ENCODE measurements around the gene ZNF438. TPM values are rescaled to one million over a fixed set of nuclear protein-coding genes. Genes with fewer than 3 reads are reported as not detected.

ZNF438 gene
- total and polyA plus RNA-seq, 2 of the 4 experiments (the other 2 are of a cell fraction) = 1.8 to 2.9 TPM

DNA sequence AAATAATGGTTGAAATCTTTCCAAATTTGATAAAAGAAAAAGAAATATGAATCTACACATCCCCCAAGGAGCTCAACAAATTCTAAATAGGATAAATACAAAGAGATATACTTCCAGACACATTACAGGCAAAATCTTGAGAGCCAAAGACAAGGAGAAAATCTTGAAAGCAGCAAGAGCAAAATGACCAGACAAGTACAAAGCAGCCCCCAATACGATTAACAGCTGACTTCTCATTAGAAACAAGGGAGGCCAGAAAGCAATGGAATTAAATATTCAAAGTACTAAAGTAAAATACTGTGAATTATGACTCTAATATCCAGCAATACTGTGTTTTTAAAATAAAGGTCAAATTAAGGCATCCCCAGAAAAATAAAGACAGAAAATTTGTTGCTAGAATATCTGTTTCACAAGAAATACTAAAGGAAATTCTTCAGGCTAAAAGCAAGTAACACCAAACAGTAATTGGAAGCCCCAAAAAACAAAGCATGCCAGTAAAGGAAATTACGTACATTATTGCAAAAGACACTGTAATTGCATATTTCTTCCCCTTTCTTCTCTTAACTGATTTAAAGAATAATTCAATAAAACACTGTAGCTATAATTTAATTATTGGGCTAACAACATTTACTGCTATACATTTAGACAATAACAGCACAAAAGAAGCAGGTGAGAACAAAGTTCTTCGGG lies 36.4 kb downstream of the ZNF438 start:
- ATAC-seq (ENCODE audit: low read depth) = no peak
- DNase-seq = no peak
- peaks cover 7 to 40% of the 10 kb centered on the region in 2 experiments for H3K79me1 ChIP-seq (ENCODE audit: low read depth in 1 of 2, low read length in 2 of 2)
- in situ Hi-C loops (cut with MboI; ENCODE audit: low sequenced_read_pairs) (no loop called here), dilution Hi-C loops (cut with HindIII; ENCODE audit: low sequenced_read_pairs, unreplicated experiment) (no loop called here), intact Hi-C loops (cut with micrococcal nuclease) (no loop called here)
- H3K27ac ChIP-seq (ENCODE audit: insufficient read depth, low read length) = no peak overlapping the region
- no peak overlapping the region for H2AK9ac ChIP-seq (replicated peaks; ENCODE audit: low read depth, low read length, poor library complexity)
- peaks cover 6% of the 10 kb centered on the region for H3K4me1 ChIP-seq (ENCODE audit: control insufficient read depth, insufficient read depth, low read length)
- no peak overlapping the region for H2BK120ac ChIP-seq (ENCODE audit: low read depth, low read length)
- H2BK15ac ChIP-seq (ENCODE audit: low read depth, low read length) = no peak overlapping the region
- WGBS, 2 experiments (ENCODE audit: extremely low coverage in 2 of 2, insufficient read length in 1 of 2) = no CpG with 5 or more reads among the region's 3 CpGs
- no peak overlapping the region for H4K91ac ChIP-seq (ENCODE audit: insufficient read depth, low read depth, low read length)
- H3K4me3 ChIP-seq (ENCODE audit: insufficient read depth, low read depth, low read length) = no peak overlapping the region
- no TSS peak for BruUV-seq (replicated peaks)
- no peak overlapping the region for H3K18ac ChIP-seq (ENCODE audit: low read depth, low read length)
- no peak overlapping the region for H3K4me2 ChIP-seq (ENCODE audit: low read depth, low read length)
- H3K36me3 ChIP-seq (ENCODE audit: control insufficient read depth, insufficient read depth, low read length) = no peaks in the 10 kb centered on the region
- H3K4ac ChIP-seq (ENCODE audit: low read depth, low read length) = no peak overlapping the region
- ChIA-PET CTCF (interaction anchor here (1.2 kb wide), 1 partner anchor 37 kb away, joined by 4 read pairs; the partner anchor contains the start of gene ZNF438), POLR2A (ENCODE audit: unreplicated experiment) (no interaction called here)
- peaks cover 3% of the 10 kb centered on the region; the same call in 1 of the 2 replicates for H3K9me1 ChIP-seq (ENCODE audit: insufficient read depth, low read length)
- no peak overlapping the region for H2BK20ac ChIP-seq (ENCODE audit: low read depth, low read length)
- no peak overlapping the region for H4K5ac ChIP-seq (ENCODE audit: low read depth, low read length)
- no peak overlapping the region for H3K56ac ChIP-seq (ENCODE audit: extremely low read depth, insufficient read depth, low read length)
- H3K9ac ChIP-seq (ENCODE audit: low read depth, low read length) = no peak overlapping the region
- no peak for TF ChIP-seq BHLHE40 (IDR thresholded peaks at IDR 0.05; ENCODE audit: low read depth, low read length)
- TF ChIP-seq, protein P1, sequence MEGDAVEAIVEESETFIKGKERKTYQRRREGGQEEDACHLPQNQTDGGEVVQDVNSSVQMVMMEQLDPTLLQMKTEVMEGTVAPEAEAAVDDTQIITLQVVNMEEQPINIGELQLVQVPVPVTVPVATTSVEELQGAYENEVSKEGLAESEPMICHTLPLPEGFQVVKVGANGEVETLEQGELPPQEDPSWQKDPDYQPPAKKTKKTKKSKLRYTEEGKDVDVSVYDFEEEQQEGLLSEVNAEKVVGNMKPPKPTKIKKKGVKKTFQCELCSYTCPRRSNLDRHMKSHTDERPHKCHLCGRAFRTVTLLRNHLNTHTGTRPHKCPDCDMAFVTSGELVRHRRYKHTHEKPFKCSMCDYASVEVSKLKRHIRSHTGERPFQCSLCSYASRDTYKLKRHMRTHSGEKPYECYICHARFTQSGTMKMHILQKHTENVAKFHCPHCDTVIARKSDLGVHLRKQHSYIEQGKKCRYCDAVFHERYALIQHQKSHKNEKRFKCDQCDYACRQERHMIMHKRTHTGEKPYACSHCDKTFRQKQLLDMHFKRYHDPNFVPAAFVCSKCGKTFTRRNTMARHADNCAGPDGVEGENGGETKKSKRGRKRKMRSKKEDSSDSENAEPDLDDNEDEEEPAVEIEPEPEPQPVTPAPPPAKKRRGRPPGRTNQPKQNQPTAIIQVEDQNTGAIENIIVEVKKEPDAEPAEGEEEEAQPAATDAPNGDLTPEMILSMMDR (conservative IDR thresholded peaks at IDR 0.05; ENCODE audit: low read depth, low read length) = no peak
- H2AFZ ChIP-seq (replicated peaks; ENCODE audit: low read length, poor library complexity) = no peak overlapping the region
- H3K9me3 ChIP-seq (ENCODE audit: control insufficient read depth, insufficient read depth, low read length) = peaks cover 4% of the 10 kb centered on the region
- H4K20me1 ChIP-seq (ENCODE audit: insufficient read depth, low read length) = no peaks in the 10 kb centered on the region
- H2BK5ac ChIP-seq (ENCODE audit: low read depth, low read length, poor library complexity, severe bottlenecking) = no peak overlapping the region
- H3K27me3 ChIP-seq (ENCODE audit: control insufficient read depth, insufficient read depth, low read length) = no peaks in the 10 kb centered on the region
- no peak overlapping the region for H3K23ac ChIP-seq (ENCODE audit: low read depth, low read length)
- no peak overlapping the region for H3K14ac ChIP-seq (replicated peaks; ENCODE audit: low read depth, low read length)
- no peak overlapping the region for H4K8ac ChIP-seq (ENCODE audit: low read depth in 2 of 2, low read length in 2 of 2)
- H2AK5ac ChIP-seq (ENCODE audit: low read depth, low read length) = no peak overlapping the region
